Thoracic aorta (tissue), 2 donors: Measurements from ENCODE around the gene NRG2. TPM values are rescaled to one million over a fixed set of nuclear protein-coding genes. Genes with fewer than 3 reads are reported as not detected.

ENCODE experiments used
- ATAC-seq: fragments of 150-250 bp; one replicate; pipeline ENCODE4 v1.8.0; 2017; ENCODE audit warnings: low read depth; ENCODE audit not compliant: insufficient number of reproducible peaks, low FRiP score
- DNase-seq: peaks from one replicate; pipeline ENCODE4 v3.0.0-alpha.2; 2020; ENCODE audit warnings: low spot score
- H3K27ac ChIP-seq, 2 donors: fragments of 200-600 bp; sonication (generic); 1 replicate in 1 of 2; 2 replicates in 1 of 2; pipeline ENCODE4 v1.5.1; 2016; ENCODE audit warnings: mild to moderate bottlenecking in 2 of 2, moderate library complexity in 2 of 2
- H3K27me3 ChIP-seq: fragments of 200-600 bp; sonication (generic); replicated peaks from 2 replicates; pipeline ENCODE4 v1.6.0; 2016; ENCODE audit warnings: mild to moderate bottlenecking; ENCODE audit not compliant: insufficient read depth
- H3K36me3 ChIP-seq: fragments of 200-600 bp; sonication (generic); one replicate; pipeline ENCODE4 v1.5.1; 2016
- H3K4me1 ChIP-seq, 2 donors: fragments of 200-600 bp; sonication (generic); 1 replicate in 1 of 2; 2 replicates in 1 of 2; pipeline versions ENCODE4 v1.5.1 to v1.6.0; 2016; ENCODE audit warnings: low read depth in 2 of 2, mild to moderate bottlenecking in 1 of 2; ENCODE audit not compliant: control insufficient read depth in 1 of 2
- H3K4me3 ChIP-seq: fragments of 200-600 bp; sonication (generic); 2 replicates; pipeline ENCODE4 v1.5.1; 2016; ENCODE audit warnings: mild to moderate bottlenecking
- H3K9me3 ChIP-seq: fragments of 200-600 bp; sonication (generic); 2 replicates; pipeline ENCODE4 v1.5.1; 2016
- total RNA-seq, 2 donors: library from RNA; depleted of rRNA; stranded (reverse); fragments of >200 nt; gene quantifications; one replicate each; pipeline versions ENCODE4 v1.1.0 to v1.2.3, GENCODE V29; 2016
- TF ChIP-seq, protein P1 (sequence below): fragments of 200-600 bp; sonication (generic); IDR thresholded peaks from one replicate; pipeline ENCODE4 v1.5.1; 2019; ENCODE audit warnings: antibody characterized with exemption

Gene NRG2
- total RNA-seq, 2 donors from 2014 or later, result 2.3 to 6.9 TPM

DNA sequence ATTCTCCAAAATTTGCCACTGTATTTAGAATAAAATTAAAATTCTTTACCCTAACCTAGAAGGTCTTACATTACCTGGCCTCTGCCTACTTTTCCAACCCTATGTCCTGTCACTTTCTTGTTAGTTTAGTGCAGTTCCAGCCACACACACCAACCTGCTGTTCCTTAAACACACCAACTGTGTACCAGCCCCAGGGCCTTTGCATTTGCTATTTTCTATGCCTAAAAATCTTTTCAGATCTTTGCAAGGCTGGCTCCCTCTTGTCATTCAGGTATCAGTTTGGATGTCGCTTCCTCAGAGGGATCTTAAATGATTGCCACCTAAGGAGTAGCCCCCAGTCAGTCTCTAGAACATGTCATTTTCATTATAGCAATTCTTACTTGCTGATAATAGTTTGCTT is 17.7 kb upstream of the NRG2 start:
- Histone ChIP-seq H3K4me3 (no peak overlapping the region), H3K4me1 (no peaks in the 10 kb centered on the region), H3K9me3 (no peaks in the 10 kb centered on the region), H3K36me3 (no peaks in the 10 kb centered on the region), H3K27me3 (no peaks in the 10 kb centered on the region), H3K27ac (no peak overlapping the region)
- DNase-seq (no peak), ATAC-seq (no peak)
- TF ChIP-seq, protein P1, sequence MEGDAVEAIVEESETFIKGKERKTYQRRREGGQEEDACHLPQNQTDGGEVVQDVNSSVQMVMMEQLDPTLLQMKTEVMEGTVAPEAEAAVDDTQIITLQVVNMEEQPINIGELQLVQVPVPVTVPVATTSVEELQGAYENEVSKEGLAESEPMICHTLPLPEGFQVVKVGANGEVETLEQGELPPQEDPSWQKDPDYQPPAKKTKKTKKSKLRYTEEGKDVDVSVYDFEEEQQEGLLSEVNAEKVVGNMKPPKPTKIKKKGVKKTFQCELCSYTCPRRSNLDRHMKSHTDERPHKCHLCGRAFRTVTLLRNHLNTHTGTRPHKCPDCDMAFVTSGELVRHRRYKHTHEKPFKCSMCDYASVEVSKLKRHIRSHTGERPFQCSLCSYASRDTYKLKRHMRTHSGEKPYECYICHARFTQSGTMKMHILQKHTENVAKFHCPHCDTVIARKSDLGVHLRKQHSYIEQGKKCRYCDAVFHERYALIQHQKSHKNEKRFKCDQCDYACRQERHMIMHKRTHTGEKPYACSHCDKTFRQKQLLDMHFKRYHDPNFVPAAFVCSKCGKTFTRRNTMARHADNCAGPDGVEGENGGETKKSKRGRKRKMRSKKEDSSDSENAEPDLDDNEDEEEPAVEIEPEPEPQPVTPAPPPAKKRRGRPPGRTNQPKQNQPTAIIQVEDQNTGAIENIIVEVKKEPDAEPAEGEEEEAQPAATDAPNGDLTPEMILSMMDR, result no peak

DNA sequence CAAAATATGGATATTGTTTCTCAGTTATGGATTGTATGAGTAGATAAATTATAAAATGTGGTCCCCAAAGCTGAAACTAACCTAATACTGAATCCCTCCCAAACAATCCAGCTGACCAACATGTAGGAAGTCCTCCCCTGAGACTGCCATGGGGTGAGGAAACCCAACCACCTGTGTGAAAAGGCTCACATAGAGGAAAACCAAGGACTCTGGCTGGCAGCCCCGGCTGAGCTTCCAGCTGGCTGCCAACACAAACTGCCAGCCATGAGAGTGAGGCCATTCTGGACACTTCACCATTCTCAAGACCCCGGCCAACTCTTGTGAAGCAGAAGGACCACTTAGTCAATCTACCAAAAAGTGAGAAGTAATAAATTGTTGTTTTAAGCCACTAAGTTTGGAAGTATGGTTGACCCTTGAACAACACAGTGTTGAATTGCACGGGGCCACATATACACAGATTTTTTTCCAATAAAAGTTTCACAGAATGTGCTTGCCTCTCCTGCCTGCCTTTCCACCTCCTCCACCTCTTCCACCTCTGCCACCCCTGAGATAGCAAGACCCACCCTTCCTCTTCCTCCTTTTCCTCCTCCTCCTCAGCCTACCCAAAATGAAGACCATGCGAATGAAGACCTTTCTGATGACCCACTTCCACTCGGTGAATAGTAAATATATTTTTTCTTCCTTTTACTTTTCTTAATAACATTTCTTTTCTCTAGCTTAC is 15.3 kb upstream of the NRG2 start:
- no peak for DNase-seq
- ATAC-seq, result no peak
- TF ChIP-seq, protein P1, result no peak
- Histone ChIP-seq H3K9me3 (no peaks in the 10 kb centered on the region), H3K4me1 (peaks cover 4 to 13% of the 10 kb centered on the region in 2 donors), H3K27me3 (no peaks in the 10 kb centered on the region), H3K36me3 (no peaks in the 10 kb centered on the region), H3K27ac (no peak overlapping the region), H3K4me3 (no peak overlapping the region)

DNA sequence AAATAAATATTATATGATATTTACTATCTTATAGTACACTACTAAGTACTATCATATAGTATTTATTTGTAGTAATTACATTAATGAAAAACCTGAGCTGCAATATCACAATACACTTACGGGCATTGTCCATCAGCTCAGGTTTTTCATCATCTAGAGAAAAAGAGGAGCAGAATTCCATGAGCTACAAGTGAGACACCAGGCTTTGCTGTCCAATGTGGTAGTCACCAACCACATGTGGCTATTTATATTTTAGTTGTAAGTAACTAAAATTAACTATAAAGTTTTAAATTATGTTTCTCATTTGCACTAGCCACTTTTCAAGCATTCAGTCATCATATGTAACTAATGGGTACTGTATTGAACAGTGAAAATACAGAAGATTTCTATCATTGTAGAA is 13.8 kb upstream of the NRG2 start:
- Histone ChIP-seq H3K27me3 (no peaks in the 10 kb centered on the region), H3K9me3 (no peaks in the 10 kb centered on the region), H3K27ac (no peak overlapping the region), H3K36me3 (no peaks in the 10 kb centered on the region), H3K4me3 (no peak overlapping the region), H3K4me1 (peaks cover 4 to 13% of the 10 kb centered on the region in 2 donors)
- no peak for DNase-seq
- TF ChIP-seq, protein P1, result no peak
- ATAC-seq, result no peak

DNA sequence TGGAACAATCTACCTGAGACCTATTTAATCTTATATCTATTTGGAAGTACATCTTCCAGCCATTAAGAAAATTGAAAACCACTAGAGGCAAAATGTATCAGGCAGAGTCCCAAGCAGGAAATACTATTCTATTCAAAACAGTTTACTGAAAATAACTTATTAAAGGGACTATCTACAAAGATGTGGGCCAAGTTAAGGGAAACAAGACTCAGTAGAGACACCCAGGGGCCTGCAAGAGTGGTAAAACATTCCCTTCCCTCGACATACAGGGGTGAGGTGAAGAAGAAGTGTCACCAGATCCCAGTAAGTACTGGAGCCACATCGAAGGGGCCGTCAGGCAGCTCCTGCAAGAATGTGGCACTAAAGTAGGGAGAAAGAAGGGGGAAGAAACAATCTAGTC is 12.1 kb upstream of the NRG2 start:
- DNase-seq, result no peak
- Histone ChIP-seq H3K9me3 (no peaks in the 10 kb centered on the region), H3K4me3 (no peak overlapping the region), H3K27ac (no peak overlapping the region), H3K36me3 (no peaks in the 10 kb centered on the region), H3K4me1 (peaks cover 4 to 13% of the 10 kb centered on the region in 2 donors), H3K27me3 (no peaks in the 10 kb centered on the region)
- TF ChIP-seq, protein P1, result no peak
- no peak for ATAC-seq

DNA sequence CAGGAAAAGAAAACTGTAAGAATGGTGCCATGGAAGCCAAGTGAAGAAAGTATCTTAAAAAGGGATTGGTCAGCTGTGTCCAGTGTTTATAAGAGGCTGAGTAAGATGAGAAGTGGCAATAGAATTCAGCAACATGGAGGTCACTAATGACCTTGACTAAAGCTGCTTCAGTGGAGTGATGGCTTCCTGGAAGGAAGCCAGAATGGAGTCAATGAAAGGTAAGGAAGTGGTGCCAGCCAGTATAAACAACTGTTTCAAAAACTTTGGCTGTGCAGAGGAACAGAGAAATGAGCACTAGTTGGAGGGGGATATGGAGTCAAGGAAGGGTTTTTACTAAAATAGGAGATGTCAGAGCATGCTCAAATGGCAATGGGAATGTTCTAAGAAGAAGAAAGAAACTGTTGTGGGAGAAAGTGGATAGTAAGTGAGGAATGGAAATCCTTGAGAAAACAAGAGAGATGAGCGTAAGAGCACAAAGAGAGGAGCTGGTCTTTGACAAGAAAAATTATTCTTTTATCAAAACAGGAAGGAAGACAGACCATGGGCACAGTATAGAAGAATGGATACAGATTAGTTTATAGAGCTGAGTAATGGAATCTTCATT is 11.1 kb upstream of the NRG2 start:
- H3K27ac ChIP-seq, result no peak overlapping the region
- H3K4me1 ChIP-seq, result peaks cover 4 to 13% of the 10 kb centered on the region in 2 donors
- no peak overlapping the region for H3K4me3 ChIP-seq
- TF ChIP-seq, protein P1, result no peak
- no peaks in the 10 kb centered on the region for H3K27me3 ChIP-seq
- no peaks in the 10 kb centered on the region for H3K9me3 ChIP-seq
- DNase-seq (no peak), ATAC-seq (no peak)
- no peaks in the 10 kb centered on the region for H3K36me3 ChIP-seq
